Femur (tissue), 1 donor: ENCODE data around the gene SRSF4.
"Not testable (repeated sequence)": the region's sequence is repeated elsewhere in the genome, so short reads cannot be mapped to it uniquely, and the experiment has no call there.

Source experiments
- DNase-seq: peaks from one replicate; pipeline ENCODE4 v3.0.0-alpha.2; 2017

Gene SRSF4

GRCh38 chr1:29162476-29163138 is 19.1 kb downstream of the SRSF4 start:
- no peak for DNase-seq

GRCh38 chr1:29162025-29162424 is 19.7 kb downstream of the SRSF4 start:
- DNase-seq, result no peak

GRCh38 chr1:29159773-29160172 is 21.9 kb downstream of the SRSF4 start:
- DNase-seq, result no peak

GRCh38 chr1:29157269-29157601 is 24.5 kb downstream of the SRSF4 start:
- DNase-seq, result no peak

GRCh38 chr1:29156543-29157268 is 25.0 kb downstream of the SRSF4 start:
- no peak for DNase-seq

GRCh38 chr1:29152046-29152805 is 29.5 kb downstream of the SRSF4 start:
- DNase-seq, result no peak

- not testable (repeated sequence) for DNase-seq
These were observed 31.4 kb downstream of the SRSF4 start for GRCh38 chr1:29150346-29150745.

GRCh38 chr1:29148656-29149491 is 32.8 kb downstream of the SRSF4 start:
- no peak for DNase-seq

- DNase-seq, result no peak
These were observed 35.8 kb downstream of the SRSF4 start for GRCh38 chr1:29145739-29146437.

GRCh38 chr1:29144178-29144577 is 37.5 kb downstream of the SRSF4 start:
- no peak for DNase-seq

GRCh38 chr1:29142714-29143113 is 39.0 kb downstream of the SRSF4 start:
- no peak for DNase-seq

GRCh38 chr1:29136391-29136915 is 45.2 kb downstream of the SRSF4 start:
- DNase-seq, result no peak

GRCh38 chr1:29134695-29135028 is 47.0 kb downstream of the SRSF4 start:
- no peak for DNase-seq

GRCh38 chr1:29133861-29134694 is 47.6 kb downstream of the SRSF4 start:
- DNase-seq, result no peak

- DNase-seq, result not testable (repeated sequence)
These were observed 50.6 kb downstream of the SRSF4 start for GRCh38 chr1:29131056-29131455.

GRCh38 chr1:29129916-29130315 is 51.8 kb downstream of the SRSF4 start:
- no peak for DNase-seq

GRCh38 chr1:29128739-29129138 is 53.0 kb downstream of the SRSF4 start:
- no peak for DNase-seq

- no peak for DNase-seq
These were observed 55.5 kb downstream of the SRSF4 start for GRCh38 chr1:29126198-29126597.

- DNase-seq, result no peak
These were observed 55.9 kb downstream of the SRSF4 start for GRCh38 chr1:29125788-29126187.

- DNase-seq, result no peak
These were observed 56.5 kb downstream of the SRSF4 start for GRCh38 chr1:29125237-29125641.
